GM12874 (cell line): Measurements from ENCODE around the gene NADSYN1.

Experiments used
- TF ChIP-seq, protein P1 (sequence below): IDR thresholded peaks from 2 replicates; pipeline ENCODE4 v1.5.1; 2011; ENCODE audit warnings: low read depth, mild to moderate bottlenecking, control low read depth, low read length, moderate library complexity; ENCODE audit not compliant: insufficient read depth

NADSYN1 gene

GRCh38 chr11:71428861-71429435, 24.1 kb upstream of the NADSYN1 start:
- TF ChIP-seq, protein P1, sequence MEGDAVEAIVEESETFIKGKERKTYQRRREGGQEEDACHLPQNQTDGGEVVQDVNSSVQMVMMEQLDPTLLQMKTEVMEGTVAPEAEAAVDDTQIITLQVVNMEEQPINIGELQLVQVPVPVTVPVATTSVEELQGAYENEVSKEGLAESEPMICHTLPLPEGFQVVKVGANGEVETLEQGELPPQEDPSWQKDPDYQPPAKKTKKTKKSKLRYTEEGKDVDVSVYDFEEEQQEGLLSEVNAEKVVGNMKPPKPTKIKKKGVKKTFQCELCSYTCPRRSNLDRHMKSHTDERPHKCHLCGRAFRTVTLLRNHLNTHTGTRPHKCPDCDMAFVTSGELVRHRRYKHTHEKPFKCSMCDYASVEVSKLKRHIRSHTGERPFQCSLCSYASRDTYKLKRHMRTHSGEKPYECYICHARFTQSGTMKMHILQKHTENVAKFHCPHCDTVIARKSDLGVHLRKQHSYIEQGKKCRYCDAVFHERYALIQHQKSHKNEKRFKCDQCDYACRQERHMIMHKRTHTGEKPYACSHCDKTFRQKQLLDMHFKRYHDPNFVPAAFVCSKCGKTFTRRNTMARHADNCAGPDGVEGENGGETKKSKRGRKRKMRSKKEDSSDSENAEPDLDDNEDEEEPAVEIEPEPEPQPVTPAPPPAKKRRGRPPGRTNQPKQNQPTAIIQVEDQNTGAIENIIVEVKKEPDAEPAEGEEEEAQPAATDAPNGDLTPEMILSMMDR, result no peak

DNA sequence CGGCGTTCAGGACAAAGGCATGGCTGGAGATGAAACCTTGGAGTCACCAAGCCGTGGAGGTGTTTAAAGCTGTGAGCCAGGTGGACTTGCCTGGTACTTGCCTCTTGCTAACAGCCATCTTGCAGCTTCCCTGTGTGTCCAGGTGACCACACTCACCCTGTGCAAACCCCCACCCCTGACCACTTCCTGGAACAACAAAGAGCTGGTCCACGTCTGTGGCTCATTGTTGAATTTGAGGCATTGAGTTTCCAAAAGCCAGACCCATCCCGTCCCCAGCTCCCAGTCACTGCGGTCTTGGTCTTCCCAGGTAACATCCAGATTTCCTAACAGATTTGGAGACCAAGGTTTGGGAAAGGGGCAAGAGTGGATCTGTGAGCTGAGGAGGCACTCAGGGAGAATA, 23.3 kb upstream of the NADSYN1 start:
- TF ChIP-seq, protein P1, result no peak

- TF ChIP-seq, protein P1, result no peak
These were observed 22.8 kb upstream of the NADSYN1 start for GRCh38 chr11:71430166-71430565.

DNA sequence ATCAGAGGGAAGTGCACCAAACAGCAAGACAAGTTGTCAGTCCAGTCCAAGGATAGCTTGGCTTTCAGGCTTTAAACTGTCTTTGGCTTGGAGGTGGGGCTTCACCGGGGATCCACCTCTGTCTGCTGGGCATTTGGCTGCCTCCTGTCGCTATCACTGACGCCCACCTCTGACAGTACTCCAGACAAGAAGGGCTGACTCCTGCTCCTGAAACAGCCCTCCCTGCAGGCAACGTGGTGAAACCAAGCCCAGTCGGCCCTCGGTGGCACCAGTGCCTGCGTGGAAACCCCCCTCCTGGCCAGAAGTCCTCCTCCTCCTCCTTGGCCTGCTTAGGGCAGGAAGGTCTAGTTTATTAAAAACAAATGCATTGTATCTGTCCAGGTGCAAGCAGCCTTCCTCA, 21.7 kb upstream of the NADSYN1 start:
- TF ChIP-seq, protein P1, result no peak

GRCh38 chr11:71432761-71433647, 20.0 kb upstream of the NADSYN1 start:
- TF ChIP-seq, protein P1, result no peak

DNA sequence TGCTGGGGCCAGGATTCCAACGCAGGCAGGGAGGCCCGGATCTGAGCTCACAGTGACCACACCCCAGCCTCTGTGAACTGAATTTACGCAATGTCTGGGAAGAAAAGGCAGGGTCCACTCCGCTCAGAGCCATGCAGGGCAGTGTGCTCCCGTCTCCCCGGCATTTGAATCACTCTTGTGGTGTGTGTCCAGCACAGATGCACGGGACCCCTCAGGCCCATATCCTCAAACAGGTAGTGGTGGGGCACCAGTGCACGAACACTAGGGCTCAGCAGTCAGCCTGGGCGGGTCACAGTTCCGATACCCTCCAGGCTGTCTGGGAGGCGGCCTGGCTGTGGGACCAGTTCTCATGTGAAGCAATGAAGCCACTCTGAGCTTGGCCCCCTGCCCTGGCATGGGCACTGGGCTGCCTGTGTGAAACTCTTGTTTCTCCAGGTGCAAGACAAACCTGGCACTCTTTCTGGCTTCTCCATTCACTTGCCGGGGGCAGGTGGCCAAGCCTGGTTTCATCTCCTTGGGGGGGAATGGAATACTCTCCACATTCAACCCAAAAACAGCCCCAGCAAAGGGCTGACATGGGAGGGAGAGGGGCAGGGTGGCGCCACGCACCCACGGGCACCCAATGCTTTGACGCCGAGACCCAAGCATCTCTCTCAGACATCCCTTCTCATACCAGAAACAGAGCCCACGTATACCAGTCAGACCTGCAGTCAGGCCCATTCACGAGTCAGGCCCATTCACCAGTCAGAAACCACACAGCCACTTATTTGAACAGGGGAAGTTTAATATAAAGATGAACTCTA, 19.2 kb upstream of the NADSYN1 start:
- TF ChIP-seq, protein P1, result no peak

DNA sequence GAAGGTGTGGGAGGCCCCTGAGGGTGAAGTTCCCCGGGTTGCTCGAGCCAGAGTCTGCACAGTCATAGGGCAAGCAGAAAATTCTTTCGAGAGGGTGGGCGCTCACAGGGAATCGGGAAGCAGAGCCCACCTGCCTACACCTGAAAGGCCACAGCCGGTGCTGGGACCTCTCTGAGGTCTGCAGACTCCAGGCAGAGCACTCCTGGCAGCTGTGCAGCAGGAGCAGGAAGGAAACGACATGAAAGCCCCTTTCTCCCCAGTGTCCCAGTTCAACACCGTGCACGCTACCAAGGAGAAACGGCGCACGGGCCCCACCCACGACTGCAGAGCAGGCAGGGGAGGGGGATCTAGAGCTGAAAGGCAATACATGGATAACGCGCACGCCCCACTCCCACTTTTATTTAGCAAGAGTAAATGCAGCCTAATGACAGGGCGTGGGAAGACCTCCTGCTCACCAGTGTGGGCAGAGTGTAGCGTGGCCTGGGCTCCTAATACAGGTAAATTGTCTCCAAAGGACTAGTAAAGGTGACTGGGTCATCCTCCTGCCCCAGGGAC, 18.4 kb upstream of the NADSYN1 start:
- TF ChIP-seq, protein P1, result no peak
